HT-29 (cell line): ENCODE data around the gene INTS6. TPM values are rescaled to one million over a fixed set of nuclear protein-coding genes. Genes with fewer than 3 reads are reported as not detected.

Experiments used
- DNase-seq: peaks from one replicate; pipeline ENCODE4 v3.0.0-alpha.2; 2015; ENCODE audit warnings: low spot score
- total RNA-seq: library from RNA; depleted of rRNA; stranded (reverse); fragments of >200 nt; shearing (Covaris generic); gene quantifications from 2 replicates; pipeline ENCODE4 v1.2.3, GENCODE V29; 2014

The INTS6 gene
- total RNA-seq, 1 experiment from 2014 or later, result 37.6 TPM

DNA sequence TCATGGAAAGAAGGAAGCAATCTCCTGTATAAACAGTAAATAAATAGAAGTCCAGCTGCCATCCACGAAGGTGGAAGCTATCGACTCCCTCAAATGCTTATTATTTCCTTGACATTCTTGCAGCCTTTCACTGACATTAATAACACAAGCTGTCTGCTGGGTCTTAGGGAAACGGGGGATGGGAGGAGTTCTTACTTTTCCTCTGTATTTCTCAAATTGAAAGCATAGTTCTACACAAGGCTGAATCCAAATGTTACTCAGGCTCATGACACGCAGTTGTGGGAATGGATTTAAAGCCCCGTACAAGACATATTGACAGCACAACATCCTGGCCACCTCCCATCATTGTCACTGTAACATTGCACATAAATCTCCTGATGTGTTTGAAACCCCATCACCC is 109.4 kb downstream of the INTS6 start:
- DNase-seq, result no peak

DNA sequence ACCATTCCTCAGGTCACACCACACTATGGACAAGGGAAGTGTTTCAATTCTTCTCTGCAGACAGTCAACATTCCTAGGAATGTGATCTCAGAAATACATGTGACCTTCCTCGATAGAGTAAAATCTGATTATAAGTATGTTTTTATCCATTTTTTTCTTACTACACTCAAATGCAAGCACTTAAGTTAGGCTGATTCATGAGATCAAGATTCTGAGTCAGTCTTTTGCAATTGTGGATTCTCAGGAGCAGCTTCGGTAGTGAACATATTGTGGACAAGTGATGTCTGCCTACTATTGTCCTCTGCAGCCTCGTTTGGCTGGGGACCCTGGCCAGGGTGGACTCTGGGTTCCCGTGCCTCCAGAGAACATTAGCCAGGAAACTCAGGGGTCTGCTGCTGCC is 110.1 kb downstream of the INTS6 start:
- no peak for DNase-seq

DNA sequence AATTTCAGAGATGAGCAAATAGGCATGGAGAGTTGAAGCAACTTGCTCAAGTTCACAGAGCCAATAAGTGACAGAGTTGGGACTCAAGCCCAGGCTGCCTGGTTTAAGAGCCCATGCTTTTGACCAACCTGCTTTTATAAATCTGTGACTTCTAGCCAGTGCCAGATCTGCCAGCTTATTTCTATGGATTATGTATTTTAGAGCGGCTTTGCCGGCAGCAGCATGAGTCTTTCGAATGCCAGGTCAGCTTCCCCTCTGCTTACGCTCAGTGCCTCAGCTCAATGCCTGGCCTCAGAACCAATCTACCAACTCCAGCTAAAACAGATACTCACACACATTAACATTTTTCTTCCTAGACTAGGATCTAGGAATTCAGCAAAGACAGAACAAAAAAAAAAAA is 111.0 kb downstream of the INTS6 start:
- no peak for DNase-seq

DNA sequence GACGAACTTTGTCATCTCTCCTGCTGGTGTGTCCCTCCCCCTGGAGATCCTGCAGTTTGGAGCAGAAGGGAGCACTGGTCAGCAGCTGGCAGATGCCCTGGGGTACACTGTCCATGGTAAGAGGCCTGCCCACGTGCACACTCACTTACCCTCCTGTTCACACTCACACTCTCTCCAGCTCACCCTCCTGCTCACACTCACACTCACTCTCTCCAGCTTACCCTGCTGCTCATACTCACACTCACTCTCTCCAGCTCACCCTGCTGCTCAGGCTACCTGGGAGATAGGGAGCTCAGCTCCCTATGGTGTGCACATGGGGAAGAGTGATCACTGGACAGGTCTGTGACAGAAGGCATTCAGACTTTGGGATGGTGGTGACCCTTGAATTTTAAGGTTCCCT is 111.6 kb downstream of the INTS6 start:
- DNase-seq, result no peak

DNA sequence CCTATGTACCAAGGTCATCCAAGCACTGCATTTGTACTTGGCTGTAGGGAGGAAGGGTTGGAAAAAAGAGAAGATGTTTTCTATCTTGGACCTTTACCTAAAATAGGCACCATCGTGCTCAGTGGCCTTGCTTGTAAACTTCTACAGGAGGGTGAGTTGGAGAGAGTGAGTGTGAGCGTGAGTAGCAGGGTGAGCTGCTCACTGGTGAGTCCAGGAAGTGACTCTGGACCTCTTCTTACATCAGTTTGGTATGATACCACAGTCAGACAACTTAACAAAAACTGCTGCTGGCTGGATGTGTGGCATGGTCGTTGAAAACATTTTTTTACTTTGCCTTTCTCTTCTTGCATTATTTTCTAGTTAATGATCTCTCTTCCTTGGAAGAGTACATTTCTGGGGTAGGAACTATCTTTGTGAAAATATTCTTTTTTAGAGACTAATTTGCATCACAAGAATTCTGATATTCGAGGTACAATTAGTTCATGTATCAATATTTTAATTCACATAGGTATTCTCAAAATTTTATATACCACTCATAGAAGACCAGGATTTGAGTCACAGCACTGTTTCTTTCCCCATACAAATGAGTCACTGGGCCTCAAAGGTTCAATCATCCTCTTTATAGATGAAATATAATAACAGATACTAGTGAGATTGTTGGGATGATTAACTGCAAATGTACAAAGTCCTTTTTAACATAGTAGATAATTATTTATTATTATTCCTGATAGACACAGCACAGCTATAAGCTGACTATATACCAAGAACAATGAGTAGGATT is 112.7 kb downstream of the INTS6 start:
- DNase-seq, result no peak

DNA sequence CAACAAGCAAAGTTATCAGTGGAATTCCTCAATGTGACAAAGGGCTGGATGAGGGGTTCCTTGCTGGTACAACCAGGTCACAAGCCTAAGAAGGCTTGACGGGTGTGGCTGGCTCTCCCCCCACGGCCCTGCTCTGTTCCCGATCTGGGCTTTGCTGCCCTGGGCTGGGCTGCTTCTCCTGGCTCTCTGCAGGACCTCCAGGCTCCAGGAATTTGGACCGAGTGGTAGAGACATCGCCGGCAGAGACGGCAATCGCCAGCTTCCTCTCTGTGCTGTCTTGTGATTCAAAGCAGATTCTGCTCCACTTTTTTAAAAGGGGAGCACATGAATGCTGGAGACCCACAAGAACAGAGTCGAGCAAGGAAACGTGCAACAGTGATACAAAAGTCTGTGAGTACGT is 113.5 kb downstream of the INTS6 start, which contains the start of gene SERPINE3:
TSS of gene SERPINE3 (plus strand) at position 338 of the 400 bp plus-strand sequence. CDS start 1,401 bp downstream, outside the sequence.
- DNase-seq, result no peak

DNA sequence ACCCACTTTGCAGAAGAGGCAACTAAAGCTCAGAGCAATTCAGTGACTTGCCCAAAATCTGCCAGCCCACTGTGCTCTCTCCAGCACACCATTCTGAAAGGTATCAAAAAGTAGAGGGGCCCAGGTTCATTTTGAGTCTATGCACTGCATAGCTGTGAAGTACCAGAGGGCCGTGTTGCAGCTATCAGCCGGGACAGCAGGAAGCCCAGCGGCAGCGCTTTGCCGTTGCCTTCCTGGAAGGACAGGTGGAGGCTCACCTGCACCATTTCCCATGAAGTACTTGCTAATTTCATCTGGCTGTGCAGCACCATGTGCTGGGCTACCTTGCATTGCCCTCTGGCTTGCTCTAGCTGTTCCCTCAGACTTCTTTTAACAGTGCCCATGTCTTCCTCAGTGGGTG is 116.1 kb downstream of the INTS6 start:
- DNase-seq, result no peak

DNA sequence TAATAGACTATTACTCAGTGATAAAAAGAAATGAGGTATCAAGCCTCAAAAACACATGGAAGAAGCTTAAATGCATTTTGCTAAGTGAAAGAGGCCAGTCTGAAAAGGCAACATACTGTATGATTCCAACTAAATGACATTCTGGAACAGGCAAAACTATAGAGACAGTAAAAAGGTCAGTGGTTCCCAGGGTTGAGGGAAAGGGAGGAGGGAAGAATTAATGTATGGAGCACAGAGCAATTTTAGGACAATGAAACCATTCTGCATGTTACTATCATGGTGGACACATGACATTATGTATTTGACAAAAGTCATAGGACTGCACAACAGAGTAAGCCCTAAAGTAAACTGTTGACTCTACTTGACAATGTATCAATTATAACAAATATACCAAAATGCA is 119.0 kb downstream of the INTS6 start:
- DNase-seq, result no peak

DNA sequence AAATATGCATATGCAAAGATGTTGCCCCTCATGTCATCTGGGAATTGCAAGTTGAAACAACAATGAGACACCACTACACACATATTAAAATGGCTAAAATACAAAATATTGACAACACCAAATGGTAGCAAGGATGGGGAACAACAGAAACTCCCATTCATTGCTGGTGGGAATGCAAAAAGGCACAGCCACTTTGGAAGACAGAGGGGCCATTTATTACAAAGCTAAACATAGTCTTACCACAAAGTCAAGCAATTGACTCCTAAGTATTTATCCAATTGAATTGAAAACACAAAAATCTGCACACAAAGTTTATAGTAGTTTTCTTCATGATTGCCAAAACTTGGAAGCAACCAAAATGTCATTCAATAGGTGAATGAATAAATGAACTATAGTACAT is 119.4 kb downstream of the INTS6 start:
- no peak for DNase-seq

DNA sequence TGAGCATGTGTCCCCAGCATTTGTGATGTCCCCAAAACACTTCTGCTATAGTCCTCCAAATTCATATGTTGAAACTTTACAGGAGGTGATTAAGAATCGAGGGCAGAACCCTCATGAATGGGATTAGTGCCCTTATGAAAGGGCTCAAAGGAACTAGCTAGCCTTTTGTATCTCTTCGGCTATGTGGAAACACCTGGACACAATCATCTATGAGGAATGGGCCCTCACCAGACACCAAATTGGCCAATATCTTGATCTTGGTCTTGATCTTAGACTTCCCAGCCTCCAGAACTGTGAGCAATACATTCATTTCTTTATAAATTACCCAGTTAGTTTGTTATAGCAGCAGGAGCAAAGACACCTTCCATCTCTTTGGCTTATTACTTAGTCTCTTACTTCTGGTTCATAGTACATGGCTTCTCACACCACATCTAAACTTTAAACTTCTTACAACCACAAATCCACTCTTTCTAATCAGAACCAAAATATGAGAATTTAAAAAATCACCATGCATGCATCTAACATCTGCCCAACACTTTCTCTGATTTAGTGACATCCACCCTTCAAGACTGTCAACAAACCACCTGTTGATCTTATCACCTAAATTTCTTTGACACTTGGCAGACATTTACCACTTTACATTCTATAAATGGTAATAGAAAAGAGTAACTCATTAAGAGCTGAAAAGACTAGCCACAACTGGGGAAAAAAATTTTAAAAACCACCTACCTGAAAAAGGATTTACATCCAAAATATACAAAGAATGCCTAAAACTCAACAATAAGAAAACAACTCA is 120.1 kb downstream of the INTS6 start:
- no peak for DNase-seq

DNA sequence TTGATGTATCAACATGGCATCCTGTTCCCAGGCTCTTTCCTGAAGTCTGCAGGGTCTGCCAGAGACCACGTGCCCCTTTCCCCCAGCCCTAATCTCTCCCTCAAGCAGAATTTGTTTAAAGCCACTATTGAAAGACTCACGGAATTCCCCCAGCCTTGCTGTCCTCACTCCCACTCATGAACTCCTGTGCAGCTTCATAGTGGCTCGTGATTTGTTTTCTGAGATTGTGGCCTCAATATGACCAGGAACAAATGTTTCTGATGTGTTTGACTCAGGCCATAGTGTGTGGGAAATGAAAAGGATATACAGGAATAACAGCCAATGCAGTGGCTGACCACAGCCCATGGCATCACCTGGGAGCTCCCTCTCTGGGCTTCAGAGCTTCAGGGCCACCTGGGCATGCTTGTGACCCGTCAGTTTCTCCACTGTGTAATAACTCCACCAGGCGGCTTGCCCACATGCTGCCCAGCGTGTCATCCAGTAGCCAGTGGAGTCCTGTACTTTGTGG is 121.4 kb downstream of the INTS6 start:
- no peak for DNase-seq

DNA sequence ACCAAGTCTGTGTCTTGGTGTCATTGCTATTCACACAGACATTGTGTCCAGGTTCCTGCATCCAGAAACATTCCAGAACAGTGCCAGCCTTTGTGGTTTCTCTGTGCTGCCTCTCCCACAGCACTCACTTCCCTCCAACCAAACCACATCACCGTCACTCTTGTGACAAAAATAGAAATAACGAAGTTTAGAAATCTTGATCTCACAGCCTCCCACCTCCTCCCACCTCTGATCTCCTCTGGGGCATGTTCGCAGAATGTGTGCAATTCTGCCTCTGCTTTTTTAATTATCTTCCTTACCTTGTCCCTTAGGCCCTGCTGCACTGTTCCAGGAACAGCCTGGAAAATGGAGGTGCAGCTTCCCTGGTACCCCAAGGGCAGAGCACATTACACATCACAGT is 122.0 kb downstream of the INTS6 start:
- DNase-seq, result no peak

DNA sequence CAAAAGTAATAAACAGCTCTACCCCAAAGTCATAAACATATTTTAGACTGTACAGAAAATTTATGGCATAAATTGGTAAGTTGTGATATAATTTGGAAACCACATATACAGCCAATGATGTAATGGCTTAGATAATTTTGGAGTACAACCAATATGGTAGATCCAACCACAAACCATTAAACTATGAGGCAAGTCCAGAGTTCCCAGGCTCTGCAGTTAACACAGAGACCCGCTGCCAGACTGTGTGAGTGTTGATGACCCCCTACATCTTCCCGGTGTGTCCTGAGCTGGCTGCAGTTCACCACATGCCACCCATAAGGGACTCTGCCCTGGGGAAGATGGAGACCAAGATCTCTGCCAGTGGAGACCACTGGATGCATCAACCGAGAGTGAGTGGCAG is 123.2 kb downstream of the INTS6 start:
- DNase-seq, result no peak

DNA sequence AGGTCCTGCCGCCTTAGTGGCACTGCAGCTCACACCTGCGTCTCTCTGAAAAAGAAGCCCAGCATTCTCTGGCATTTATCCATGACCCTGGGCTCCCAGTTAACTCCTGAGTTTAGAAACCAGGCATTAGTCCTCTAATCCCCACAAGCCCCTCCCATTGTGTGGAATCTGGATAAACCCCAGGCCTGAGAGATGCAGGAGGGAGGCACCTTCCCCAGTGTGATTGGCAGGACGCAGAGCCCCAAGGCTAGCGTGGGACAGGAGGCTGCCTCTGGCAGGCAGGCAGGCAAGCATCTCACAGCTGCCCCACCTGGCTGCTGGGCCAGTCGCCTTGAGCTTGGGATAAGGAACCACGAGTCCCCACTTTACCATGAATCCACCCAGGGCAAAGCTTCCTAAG is 124.3 kb downstream of the INTS6 start:
- no peak for DNase-seq

DNA sequence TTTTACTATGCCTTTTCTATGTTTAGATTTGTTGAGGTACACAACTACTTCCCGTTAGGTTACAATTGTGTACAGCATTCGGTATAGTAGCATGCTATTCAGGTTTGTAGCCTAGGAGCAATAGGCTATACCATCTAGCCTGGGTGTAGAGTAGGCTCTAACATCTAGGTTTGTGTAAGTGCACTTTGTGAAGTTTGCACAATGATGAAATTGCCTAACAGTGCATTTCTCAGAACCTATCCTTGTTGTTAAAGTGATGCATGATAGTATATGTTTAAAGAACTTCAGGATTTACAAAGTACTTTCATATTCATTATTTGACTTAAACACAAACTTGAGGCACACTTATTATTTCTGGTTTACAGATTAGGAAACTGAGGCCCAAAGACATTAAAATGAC is 124.9 kb downstream of the INTS6 start:
- no peak for DNase-seq

DNA sequence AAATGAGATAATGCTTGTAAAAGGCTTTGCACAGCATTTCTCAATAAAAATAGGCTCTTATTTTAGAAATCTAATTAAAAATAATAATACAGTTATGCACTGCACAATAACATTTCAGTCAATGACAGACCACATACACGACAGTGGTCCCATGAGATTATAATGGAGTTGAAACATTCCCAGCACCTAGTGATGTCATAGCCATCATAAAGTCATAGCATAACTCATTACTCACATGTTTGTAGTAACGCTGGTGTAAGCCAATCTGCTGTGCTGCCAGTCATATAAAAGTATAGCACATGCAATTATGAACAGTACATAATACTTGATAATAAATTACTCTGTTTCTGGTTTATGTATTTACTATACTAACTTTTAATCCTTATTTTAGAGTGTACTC is 126.1 kb downstream of the INTS6 start:
- DNase-seq, result no peak

DNA sequence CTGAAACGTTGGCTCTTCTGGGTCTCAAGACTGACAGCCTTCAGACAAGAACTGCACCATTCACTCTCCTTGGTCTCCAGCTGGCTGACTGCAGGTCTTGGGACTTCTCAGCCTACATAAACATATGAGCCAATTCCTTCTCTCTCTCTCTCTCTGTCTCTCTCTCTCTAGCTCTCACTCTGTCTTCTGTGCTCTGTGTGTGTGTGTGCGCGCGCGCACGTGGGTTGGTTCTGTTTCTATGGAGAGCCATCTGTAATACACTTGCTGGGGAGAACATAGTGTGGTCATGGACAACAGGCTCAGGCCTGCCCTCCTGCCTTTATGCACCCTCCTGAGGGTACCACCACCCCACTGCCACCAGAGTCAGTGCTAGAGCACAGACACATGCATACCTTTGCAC is 127.0 kb downstream of the INTS6 start:
- DNase-seq, result no peak

DNA sequence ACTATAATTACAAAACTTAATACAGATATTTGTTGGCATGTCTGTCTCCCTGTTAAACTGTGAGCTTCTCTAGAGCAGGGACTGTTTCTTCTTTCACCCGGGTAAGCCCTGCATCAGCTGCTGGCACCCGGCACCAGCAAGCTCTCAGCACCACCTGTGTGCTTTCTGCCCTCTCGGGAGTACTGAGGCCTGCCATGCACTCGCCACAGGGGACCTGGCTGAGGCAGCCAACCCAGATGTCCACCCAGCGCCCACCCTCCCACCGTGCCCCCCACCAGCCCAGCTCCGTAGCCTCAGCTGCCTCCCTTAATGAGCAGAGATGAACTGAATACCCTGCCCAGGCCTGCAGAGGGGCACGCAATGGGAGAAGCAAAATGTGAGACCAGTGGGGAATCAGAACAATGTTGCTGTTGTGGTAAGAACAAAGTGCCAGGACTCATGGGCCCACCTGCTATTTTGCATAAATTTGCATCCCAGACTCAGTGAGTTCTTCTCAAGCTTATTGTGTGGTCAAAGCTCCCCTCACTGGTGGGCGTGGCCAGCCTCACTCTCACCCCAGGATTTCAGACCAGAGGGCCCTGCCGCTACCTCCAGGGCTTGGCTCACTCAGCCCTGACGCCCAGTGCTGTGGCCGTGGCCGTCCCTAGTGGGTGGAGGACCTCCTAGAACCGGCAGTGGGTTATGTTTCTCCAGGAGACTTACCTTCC is 128.0 kb downstream of the INTS6 start:
- DNase-seq, result no peak

DNA sequence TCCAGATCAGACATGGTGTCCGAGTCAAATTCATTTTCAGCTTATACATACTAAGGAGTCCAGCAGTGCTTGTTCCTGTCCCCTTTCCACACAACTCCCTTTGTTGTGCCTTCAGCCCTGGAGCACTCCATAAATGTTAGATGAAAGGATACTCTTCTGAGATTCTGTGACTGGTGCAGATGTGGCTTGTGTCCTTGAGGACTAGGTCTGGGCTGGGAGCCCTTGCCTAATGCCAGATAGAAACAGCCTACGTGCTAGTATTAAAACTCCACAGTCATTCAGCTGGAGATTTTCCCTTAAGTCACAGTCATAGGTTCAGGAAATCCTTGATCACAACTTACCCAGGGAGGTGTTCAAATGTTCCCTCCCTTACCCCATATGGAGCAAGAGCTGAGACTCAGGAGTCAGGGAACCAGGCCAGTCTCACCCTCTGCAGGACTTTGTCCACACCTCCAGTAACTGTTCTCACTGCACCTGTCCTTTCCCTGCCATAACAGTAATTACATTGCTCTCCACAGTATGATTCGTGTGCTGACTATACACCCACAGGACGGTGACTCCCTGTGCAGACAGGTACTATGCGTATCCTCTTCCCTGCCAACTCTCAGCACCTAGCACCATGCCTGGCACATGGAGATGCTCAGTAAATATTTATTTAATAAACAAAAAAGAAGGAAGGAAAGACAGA is 128.9 kb downstream of the INTS6 start:
- no peak for DNase-seq

DNA sequence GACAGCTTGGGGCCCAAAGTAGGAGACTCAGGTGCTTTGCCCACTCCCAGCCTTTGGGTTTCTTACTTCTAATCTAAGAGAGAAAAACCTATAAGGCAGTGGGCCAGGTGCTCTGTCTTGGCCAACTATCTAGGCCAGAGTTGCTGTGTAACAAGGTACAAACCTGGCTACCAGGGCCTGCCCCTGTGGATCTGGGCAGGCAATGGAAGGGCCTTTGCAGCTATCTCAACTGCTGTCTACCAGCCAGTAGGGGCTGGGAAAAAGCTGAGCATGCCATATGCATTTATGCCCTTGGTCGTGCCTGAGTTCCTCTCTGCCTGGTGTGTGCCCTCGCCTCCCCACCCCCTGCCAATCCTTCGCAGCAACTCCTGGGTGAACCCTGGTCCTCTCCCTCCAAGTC is 130.0 kb downstream of the INTS6 start:
- DNase-seq, result no peak

DNA sequence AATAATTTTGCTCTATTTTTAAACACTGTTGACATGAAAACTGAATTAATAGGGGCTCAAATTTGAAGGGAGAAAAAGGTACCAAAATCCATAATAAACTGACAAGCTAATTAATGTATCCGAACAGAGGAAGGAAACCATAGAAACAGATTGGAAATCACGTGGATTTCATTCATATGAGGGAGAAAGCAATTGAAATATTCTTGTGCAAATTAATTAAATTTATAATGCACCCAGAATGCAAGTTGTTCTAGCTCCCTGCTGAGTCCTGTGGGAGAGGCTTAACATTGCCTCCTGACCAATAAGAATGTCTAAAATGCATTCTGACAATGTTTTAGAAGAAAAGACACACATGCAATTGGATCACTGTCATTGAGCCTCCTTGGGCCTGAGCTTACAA is 131.0 kb downstream of the INTS6 start:
- no peak for DNase-seq

DNA sequence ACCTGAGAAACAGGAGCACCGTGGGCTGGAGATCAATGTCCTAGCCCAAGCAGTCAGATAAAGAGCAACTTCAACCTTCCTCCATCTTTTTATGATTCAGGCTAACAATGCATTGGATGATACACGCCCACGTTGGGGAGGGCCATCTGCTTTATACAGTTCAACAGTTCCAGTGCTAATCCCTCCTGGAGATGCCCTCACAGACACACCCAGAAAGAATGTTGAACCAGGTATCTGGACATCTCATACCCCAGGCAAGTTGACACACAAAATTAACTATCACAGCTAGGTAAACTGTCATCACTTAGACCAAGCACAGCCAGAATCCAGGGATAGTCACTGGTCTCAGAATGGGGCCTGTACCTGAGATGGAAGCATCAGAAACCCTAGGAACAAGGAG is 134.0 kb downstream of the INTS6 start:
- DNase-seq, result no peak
